Effector memory CD4-positive, alpha-beta T cell (primary cell): ENCODE data around the gene CUX1.

Experiments
- DNase-seq, 3 donors: peaks; one replicate each; pipeline ENCODE4 v3.0.0-alpha.2; 2020
- H3K27ac ChIP-seq: 2 replicates; pipeline ENCODE4 v1.7.0; 2013; ENCODE audit warnings: mild to moderate bottlenecking, low read length, moderate library complexity; ENCODE audit not compliant: insufficient read depth, poor library complexity, severe bottlenecking
- H3K27me3 ChIP-seq: replicated peaks from 2 replicates; pipeline ENCODE4 v1.7.0; 2013; ENCODE audit warnings: mild to moderate bottlenecking, low read length; ENCODE audit not compliant: insufficient read depth, control insufficient read depth, poor library complexity, severe bottlenecking
- H3K36me3 ChIP-seq: 2 replicates; pipeline ENCODE4 v1.7.0; 2013; ENCODE audit warnings: mild to moderate bottlenecking, low read length, moderate library complexity; ENCODE audit not compliant: control insufficient read depth, insufficient read depth
- H3K4me1 ChIP-seq: 2 replicates; pipeline ENCODE4 v1.7.0; 2013; ENCODE audit warnings: low read length, mild to moderate bottlenecking; ENCODE audit not compliant: control insufficient read depth, insufficient read depth, poor library complexity, severe bottlenecking
- H3K4me3 ChIP-seq: 2 replicates; pipeline ENCODE4 v1.7.0; 2013; ENCODE audit warnings: low read length, low read depth, mild to moderate bottlenecking; ENCODE audit not compliant: insufficient read depth, poor library complexity, severe bottlenecking
- H3K9me3 ChIP-seq: 2 replicates; pipeline ENCODE4 v1.7.0; 2013; ENCODE audit warnings: mild to moderate bottlenecking, low read length, moderate library complexity; ENCODE audit not compliant: control insufficient read depth
- total RNA-seq, 3 donors: gene quantifications; one replicate each; lab custom pipeline; 2026; lab: John Stamatoyannopoulos, UW

CUX1 gene
- total RNA-seq, result 45.3 to 64.1 (median 55.9) reads per million in 3 donors

GRCh38 chr7:101817471-101818286, at the start of gene CUX1:
Gene CUX1 (plus strand): TSS chr7:101817626. CDS start chr7:101817640, 14 bp downstream.
- Histone ChIP-seq H3K4me3 (peak within 1 kb of the TSS; percentile 67), H3K27ac (peak within 1 kb of the TSS; percentile 25), H3K27me3 (no peaks in the 10 kb centered on the region), H3K36me3 (no peaks in the 10 kb centered on the region), H3K9me3 (no peaks in the 10 kb centered on the region), H3K4me1 (peaks cover 8% of the 10 kb centered on the region)
- no peak for DNase-seq

- H3K27ac ChIP-seq, result no peak overlapping the region
- no peaks in the 10 kb centered on the region for H3K4me1 ChIP-seq
- no peaks in the 10 kb centered on the region for H3K9me3 ChIP-seq
- no peaks in the 10 kb centered on the region for H3K27me3 ChIP-seq
- H3K36me3 ChIP-seq, result no peaks in the 10 kb centered on the region
- no peak for DNase-seq
- H3K4me3 ChIP-seq, result no peak overlapping the region
Measured at GRCh38 chr7:101768280-101768679, 49.1 kb upstream of the CUX1 start.

GRCh38 chr7:101770466-101770865, 47.0 kb upstream of the CUX1 start:
- DNase-seq, result no peak
- H3K4me1 ChIP-seq, result no peaks in the 10 kb centered on the region
- H3K36me3 ChIP-seq, result no peaks in the 10 kb centered on the region
- H3K27me3 ChIP-seq, result no peaks in the 10 kb centered on the region
- no peak overlapping the region for H3K4me3 ChIP-seq
- no peak overlapping the region for H3K27ac ChIP-seq
- no peaks in the 10 kb centered on the region for H3K9me3 ChIP-seq

- Histone ChIP-seq H3K9me3 (no peaks in the 10 kb centered on the region), H3K4me3 (no peak overlapping the region)
Measured at GRCh38 chr7:101772508-101773211, 44.8 kb upstream of the CUX1 start.

GRCh38 chr7:101775181-101775580, 42.2 kb upstream of the CUX1 start:
- Histone ChIP-seq H3K27ac (no peak overlapping the region), H3K4me1 (no peaks in the 10 kb centered on the region), H3K9me3 (no peaks in the 10 kb centered on the region), H3K4me3 (no peak overlapping the region), H3K36me3 (no peaks in the 10 kb centered on the region), H3K27me3 (no peaks in the 10 kb centered on the region)
- DNase-seq, result no peak

More at GRCh38 chr7:101772508-101773211, 44.8 kb upstream of the CUX1 start:
- Histone ChIP-seq H3K27me3 (no peaks in the 10 kb centered on the region), H3K4me1 (no peaks in the 10 kb centered on the region), H3K27ac (no peak overlapping the region), H3K36me3 (no peaks in the 10 kb centered on the region)
- no peak for DNase-seq

GRCh38 chr7:101778026-101778580, 39.3 kb upstream of the CUX1 start:
- no peaks in the 10 kb centered on the region for H3K9me3 ChIP-seq
- no peak overlapping the region for H3K4me3 ChIP-seq
- no peaks in the 10 kb centered on the region for H3K27me3 ChIP-seq
- no peak for DNase-seq
- H3K36me3 ChIP-seq, result no peaks in the 10 kb centered on the region
- no peaks in the 10 kb centered on the region for H3K4me1 ChIP-seq
- no peak overlapping the region for H3K27ac ChIP-seq

- Histone ChIP-seq H3K4me1 (no peaks in the 10 kb centered on the region), H3K36me3 (no peaks in the 10 kb centered on the region), H3K4me3 (no peak overlapping the region), H3K27ac (no peak overlapping the region), H3K9me3 (no peaks in the 10 kb centered on the region), H3K27me3 (no peaks in the 10 kb centered on the region)
- DNase-seq, result no peak
Measured at GRCh38 chr7:101779267-101779666, 38.2 kb upstream of the CUX1 start.

- no peak overlapping the region for H3K4me3 ChIP-seq
- H3K27me3 ChIP-seq, result no peaks in the 10 kb centered on the region
- H3K9me3 ChIP-seq, result no peaks in the 10 kb centered on the region
- no peaks in the 10 kb centered on the region for H3K4me1 ChIP-seq
- no peak overlapping the region for H3K27ac ChIP-seq
- DNase-seq, result no peak
- no peaks in the 10 kb centered on the region for H3K36me3 ChIP-seq
Measured at GRCh38 chr7:101780281-101780680, 37.1 kb upstream of the CUX1 start.

- Histone ChIP-seq H3K4me1 (no peaks in the 10 kb centered on the region), H3K4me3 (no peak overlapping the region), H3K27me3 (no peaks in the 10 kb centered on the region), H3K36me3 (no peaks in the 10 kb centered on the region), H3K27ac (no peak overlapping the region), H3K9me3 (no peaks in the 10 kb centered on the region)
- DNase-seq, result no peak
Measured at GRCh38 chr7:101781439-101781838, 36.0 kb upstream of the CUX1 start.

GRCh38 chr7:101782476-101782875, 35.0 kb upstream of the CUX1 start:
- no peak overlapping the region for H3K4me3 ChIP-seq
- H3K36me3 ChIP-seq, result no peaks in the 10 kb centered on the region
- no peak for DNase-seq

More at GRCh38 chr7:101782476-101782875, 35.0 kb upstream of the CUX1 start:
- no peak overlapping the region for H3K27ac ChIP-seq
- no peaks in the 10 kb centered on the region for H3K9me3 ChIP-seq
- H3K27me3 ChIP-seq, result no peaks in the 10 kb centered on the region
- no peaks in the 10 kb centered on the region for H3K4me1 ChIP-seq
